Mesendoderm (in vitro differentiated cells): Measurements from ENCODE around the gene DDX28.
A peak's percentile ranks its signal among the peaks of the same experiment; 100 is the strongest.
"Not testable (repeated sequence)": the region's sequence is repeated elsewhere in the genome, so short reads cannot be mapped to it uniquely, and the experiment has no call there.

Source experiments
- DNase-seq: peaks from one replicate; pipeline ENCODE4 v3.0.0; 2013
- H2AK5ac ChIP-seq: 2 replicates; pipeline ENCODE4 v1.6.1; 2013; ENCODE audit warnings: low read length, inconsistent platforms
- H2BK120ac ChIP-seq: 2 replicates; pipeline ENCODE4 v1.6.1; 2013; ENCODE audit warnings: low read depth, mild to moderate bottlenecking, low read length, moderate library complexity, mixed read lengths
- H2BK15ac ChIP-seq: replicated peaks from 2 replicates; pipeline ENCODE4 v1.6.1; 2013; ENCODE audit warnings: low read depth, mild to moderate bottlenecking, moderate library complexity
- H2BK5ac ChIP-seq: 2 replicates; pipeline ENCODE4 v1.6.1; 2013; ENCODE audit warnings: low read length, inconsistent platforms
- H3K18ac ChIP-seq: 2 replicates; pipeline ENCODE4 v1.6.1; 2013; ENCODE audit warnings: mild to moderate bottlenecking, low read length, mixed read lengths
- H3K23ac ChIP-seq: one replicate; pipeline ENCODE4 v1.6.1; 2013; ENCODE audit warnings: low read length
- H3K27ac ChIP-seq: 2 replicates; pipeline ENCODE4 v1.5.1; 2013; ENCODE audit warnings: low read depth, mild to moderate bottlenecking, inconsistent platforms, low read length, moderate library complexity
- H3K27me3 ChIP-seq: 2 replicates; pipeline ENCODE4 v1.6.1; 2013; ENCODE audit warnings: low read length, control low read depth, mild to moderate bottlenecking, inconsistent platforms; ENCODE audit not compliant: insufficient read depth, poor library complexity
- H3K36me3 ChIP-seq: 2 replicates; pipeline ENCODE4 v1.6.1; 2013; ENCODE audit warnings: low read length, inconsistent platforms; ENCODE audit not compliant: control insufficient read depth, insufficient read depth
- H3K4ac ChIP-seq: one replicate; pipeline ENCODE4 v1.6.1; 2013; ENCODE audit warnings: low read depth, mild to moderate bottlenecking, low read length, moderate library complexity
- H3K4me1 ChIP-seq: 2 replicates; pipeline ENCODE4 v1.6.1; 2013; ENCODE audit warnings: low read depth, low read length, inconsistent platforms; ENCODE audit not compliant: control insufficient read depth
- H3K4me2 ChIP-seq: 2 replicates; pipeline ENCODE4 v1.6.1; 2013; ENCODE audit warnings: low read length
- H3K4me3 ChIP-seq: 2 replicates; pipeline ENCODE4 v1.5.1; 2013; ENCODE audit warnings: mild to moderate bottlenecking, low read length
- H3K56ac ChIP-seq: one replicate; pipeline ENCODE4 v1.6.1; 2013; ENCODE audit warnings: low read length
- H3K79me1 ChIP-seq: 2 replicates; pipeline ENCODE4 v1.6.1; 2013; ENCODE audit warnings: low read length, inconsistent platforms
- H3K79me2 ChIP-seq: 2 replicates; pipeline ENCODE4 v1.6.1; 2013; ENCODE audit warnings: mild to moderate bottlenecking, low read length; ENCODE audit not compliant: control insufficient read depth, insufficient read depth
- H3K9ac ChIP-seq: 2 replicates; pipeline ENCODE4 v1.6.1; 2013; ENCODE audit warnings: low read length, inconsistent platforms
- H4K5ac ChIP-seq: one replicate; pipeline ENCODE4 v1.6.1; 2013; ENCODE audit warnings: low read length
- H4K8ac ChIP-seq: one replicate; pipeline ENCODE4 v1.6.1; 2013; ENCODE audit warnings: low read depth, mild to moderate bottlenecking, control low read depth, low read length, moderate library complexity
- WGBS: extraction: QIAGEN DNeasy Blood & Tissue Kit; methylation state at CpG from one replicate; pipeline ENCODE4 v1.1.7; 2013; ENCODE audit warnings: low lambda C conversion rate, missing lambda C conversion rate; ENCODE audit not compliant: insufficient coverage; ENCODE audit errors: extremely low coverage; 5-methylcytosine and 5-hydroxymethylcytosine counted together

DDX28 gene

GRCh38 chr16:68019167-68019680, 3.8 kb downstream of the DDX28 start:
- H3K56ac ChIP-seq: no peak overlapping the region
- no peak overlapping the region for H3K4me2 ChIP-seq
- H2BK15ac ChIP-seq: no peak overlapping the region
- no peak overlapping the region for H3K27ac ChIP-seq
- H3K27me3 ChIP-seq: no peaks in the 10 kb centered on the region
- no peak overlapping the region for H4K8ac ChIP-seq
- no CpG with 5 or more reads among the region's 8 CpGs for whole genome bisulfite sequencing
- H3K9ac ChIP-seq: no peak overlapping the region
- DNase-seq: peak; percentile 70
- H2BK120ac ChIP-seq: no peak overlapping the region
- no peak overlapping the region for H3K18ac ChIP-seq
- peaks cover 2% of the 10 kb centered on the region for H3K4me1 ChIP-seq
- no peaks in the 10 kb centered on the region for H3K36me3 ChIP-seq
- H3K23ac ChIP-seq: no peak overlapping the region
- peaks cover 13% of the 10 kb centered on the region for H3K79me1 ChIP-seq
- H3K4ac ChIP-seq: no peak overlapping the region
- H2AK5ac ChIP-seq: no peak overlapping the region
- H3K4me3 ChIP-seq: no peak overlapping the region
- no peak overlapping the region for H4K5ac ChIP-seq
- H3K79me2 ChIP-seq: peaks cover 11% of the 10 kb centered on the region
- no peak overlapping the region for H2BK5ac ChIP-seq

- no peaks in the 10 kb centered on the region for H3K79me2 ChIP-seq
- H2BK5ac ChIP-seq: no peak within 1 kb of the TSS
- H2AK5ac ChIP-seq: no peak within 1 kb of the TSS
- no peak within 1 kb of the TSS for H3K27ac ChIP-seq
- H3K4me2 ChIP-seq: no peak within 1 kb of the TSS
- H3K27me3 ChIP-seq: no peaks in the 10 kb centered on the region
- no peak within 1 kb of the TSS for H2BK120ac ChIP-seq
- H4K8ac ChIP-seq: no peak within 1 kb of the TSS
- no peak within 1 kb of the TSS for H4K5ac ChIP-seq
- no peak within 1 kb of the TSS for H2BK15ac ChIP-seq
- H3K79me1 ChIP-seq: no peaks in the 10 kb centered on the region
- H3K9ac ChIP-seq: no peak within 1 kb of the TSS
- DNase-seq: no peak
- H3K23ac ChIP-seq: no peak within 1 kb of the TSS
- H3K56ac ChIP-seq: no peak within 1 kb of the TSS
- H3K18ac ChIP-seq: no peak within 1 kb of the TSS
- no CpG with 5 or more reads among the region's 5 CpGs for WGBS
- no peak within 1 kb of the TSS for H3K4ac ChIP-seq
- peaks cover 2% of the 10 kb centered on the region for H3K4me1 ChIP-seq
- H3K36me3 ChIP-seq: no peaks in the 10 kb centered on the region
- no peak within 1 kb of the TSS for H3K4me3 ChIP-seq
Measured at GRCh38 chr16:68015681-68016080, 7.4 kb downstream of the DDX28 start, which contains the start of gene DPEP2NB. Gene DPEP2NB (minus strand): TSS chr16:68015911. CDS start chr16:68015770, 141 bp downstream.

DNA sequence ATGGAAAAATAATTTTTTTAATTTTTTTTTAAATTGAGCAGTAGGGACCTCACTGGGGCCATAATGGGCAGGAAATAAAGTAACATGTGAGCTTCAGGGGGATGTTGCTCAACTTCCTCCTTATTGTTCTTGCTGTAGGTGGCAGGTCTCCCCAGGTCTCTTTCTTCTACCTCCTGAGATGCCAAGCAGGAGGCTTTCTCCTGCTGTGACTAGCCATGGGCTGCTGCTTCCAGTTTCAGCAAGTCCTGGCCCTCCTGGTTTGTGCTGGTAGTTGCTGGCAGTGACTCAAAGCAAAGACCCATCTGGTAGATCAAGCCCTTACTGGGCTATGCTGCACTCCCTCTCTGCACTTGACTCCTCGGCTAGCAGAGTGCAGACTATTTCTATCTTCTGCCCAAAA, 9.6 kb downstream of the DDX28 start:
- Histone ChIP-seq H3K79me2 (no peaks in the 10 kb centered on the region), H3K9ac (no peak overlapping the region), H4K8ac (no peak overlapping the region), H3K4me2 (no peak overlapping the region), H2BK15ac (no peak overlapping the region), H3K4ac (no peak overlapping the region), H2BK5ac (no peak overlapping the region), H3K23ac (no peak overlapping the region), H3K4me1 (no peaks in the 10 kb centered on the region), H3K27me3 (no peaks in the 10 kb centered on the region), H3K79me1 (no peaks in the 10 kb centered on the region), H2BK120ac (no peak overlapping the region), H4K5ac (no peak overlapping the region), H3K56ac (no peak overlapping the region), H3K27ac (no peak overlapping the region), H3K36me3 (no peaks in the 10 kb centered on the region), H3K4me3 (no peak overlapping the region), H2AK5ac (no peak overlapping the region), H3K18ac (no peak overlapping the region)
- no peak for DNase-seq
- WGBS: no CpG with 5 or more reads among the region's 1 CpG

- not testable (repeated sequence) for H3K4ac ChIP-seq, H3K4me2 ChIP-seq, H3K4me3 ChIP-seq, DNase-seq, H3K23ac ChIP-seq, H3K27ac ChIP-seq, H2BK15ac ChIP-seq, H3K79me1 ChIP-seq, H3K79me2 ChIP-seq, H3K9ac ChIP-seq, H3K27me3 ChIP-seq, H3K4me1 ChIP-seq, H4K5ac ChIP-seq, H2BK120ac ChIP-seq, H2BK5ac ChIP-seq, H3K56ac ChIP-seq, H3K18ac ChIP-seq, H2AK5ac ChIP-seq, H3K36me3 ChIP-seq, H4K8ac ChIP-seq
- WGBS: no CpG with 5 or more reads among the region's 4 CpGs
Measured at GRCh38 chr16:68009872-68010271, 13.2 kb downstream of the DDX28 start.

GRCh38 chr16:68009157-68009735, 13.8 kb downstream of the DDX28 start:
- H3K4me2 ChIP-seq: no peak overlapping the region
- H4K8ac ChIP-seq: no peak overlapping the region
- no peak overlapping the region for H3K27ac ChIP-seq
- WGBS: no CpG with 5 or more reads among the region's 9 CpGs
- no peaks in the 10 kb centered on the region for H3K27me3 ChIP-seq
- DNase-seq: no peak
- no peak overlapping the region for H2BK15ac ChIP-seq
- no peaks in the 10 kb centered on the region for H3K79me1 ChIP-seq
- H3K4ac ChIP-seq: no peak overlapping the region
- no peak overlapping the region for H3K9ac ChIP-seq
- no peak overlapping the region for H4K5ac ChIP-seq
- H3K36me3 ChIP-seq: no peaks in the 10 kb centered on the region
- no peaks in the 10 kb centered on the region for H3K79me2 ChIP-seq
- no peak overlapping the region for H2BK5ac ChIP-seq
- peak overlapping the region; percentile 17 for H3K56ac ChIP-seq
- H2AK5ac ChIP-seq: no peak overlapping the region
- H3K4me1 ChIP-seq: peaks cover 3% of the 10 kb centered on the region
- H2BK120ac ChIP-seq: no peak overlapping the region
- no peak overlapping the region for H3K23ac ChIP-seq
- H3K4me3 ChIP-seq: no peak overlapping the region
- no peak overlapping the region for H3K18ac ChIP-seq

DNA sequence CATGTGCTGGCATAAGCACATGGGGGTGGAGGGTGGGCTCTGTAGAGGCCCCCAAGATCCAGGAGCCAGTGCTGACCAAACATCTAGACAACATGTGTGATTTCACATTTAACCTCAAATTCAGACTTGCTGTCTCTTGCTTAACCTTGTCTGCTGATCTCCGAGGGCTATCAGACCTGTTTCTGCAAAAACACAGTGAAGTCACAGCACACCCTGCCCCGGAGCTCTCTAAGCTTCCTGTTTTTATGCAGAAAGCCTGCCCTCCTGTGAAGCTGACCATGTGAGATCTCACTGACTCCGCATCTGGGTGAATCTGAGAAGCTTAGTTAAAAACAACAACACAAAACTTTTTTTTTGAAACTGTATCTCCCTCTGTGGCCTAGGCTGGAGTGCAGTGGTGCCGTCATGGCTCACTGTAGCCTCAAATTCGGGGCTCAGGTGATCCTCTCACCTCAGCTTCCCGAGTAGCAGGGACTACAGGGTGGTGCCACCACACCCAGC, 17.2 kb downstream of the DDX28 start:
- Histone ChIP-seq H2BK15ac (no peak overlapping the region), H3K79me1 (no peaks in the 10 kb centered on the region), H3K27ac (peak overlapping the region; percentile 6), H2AK5ac (no peak overlapping the region), H3K4ac (no peak overlapping the region), H3K36me3 (no peaks in the 10 kb centered on the region), H3K9ac (no peak overlapping the region), H2BK120ac (no peak overlapping the region), H3K4me2 (no peak overlapping the region), H3K56ac (peak overlapping the region; percentile 28), H4K8ac (no peak overlapping the region), H3K18ac (no peak overlapping the region), H3K4me3 (no peak overlapping the region), H2BK5ac (no peak overlapping the region), H3K79me2 (no peaks in the 10 kb centered on the region), H3K23ac (no peak overlapping the region), H3K27me3 (no peaks in the 10 kb centered on the region), H3K4me1 (peaks cover 3% of the 10 kb centered on the region), H4K5ac (no peak overlapping the region)
- DNase-seq: peak; percentile 40
- WGBS: no CpG with 5 or more reads among the region's 6 CpGs
